HepG2 (cell line): ENCODE measurements around the gene MYL12B. TPM values are rescaled to one million over a fixed set of nuclear protein-coding genes. Genes with fewer than 3 reads are reported as not detected.
A peak's percentile ranks its signal among the peaks of the same experiment; 100 is the strongest.

Experiments used
- ATAC-seq: fragments of 200-7000 bp; cut with Tn5 transposase; 3 replicates; pipeline ENCODE4 v1.9.1; 2020; ENCODE audit warnings: mild to moderate bottlenecking, moderate library complexity
- BruUV-seq: library from RNA; stranded (reverse); fragments of 400-500 nt; replicated peaks from 2 replicates; lab custom pipeline; 2021; lab: Mats Ljungman, UMichigan
- CTCF ChIA-PET: fragments of 300-600 bp; formaldehyde crosslinking; extraction: SDS; loops from one replicate; lab custom pipeline; 2021; ENCODE audit warnings: low total read pairs, inconsistent platforms, low intra/inter-chr PET ratio; lab: Yijun Ruan, JAX
- POLR2A ChIA-PET: fragments of 350-600 bp; sonication (Branson Sonifier 250); formaldehyde crosslinking; loops from one replicate; lab custom pipeline; 2020; ENCODE audit warnings: antibody characterized with exemption, inconsistent platforms; lab: Yijun Ruan, JAX
- DNase-seq: peaks from one replicate; pipeline ENCODE4 v3.0.0-alpha.2; 2015; ENCODE audit warnings: low spot score
- FAIRE-seq: peaks from 3 replicates; lab custom pipeline; 2011; peaks lifted over from hg19 to GRCh38; lab: Jason Lieb, UNC
- H2AFZ ChIP-seq: one replicate; pipeline ENCODE4 v1.6.1; 2011; ENCODE audit warnings: low read length, inconsistent platforms
- H3K27ac ChIP-seq: fragments of 300-600 bp; 3 replicates; pipeline ENCODE4 v1.8.0; 2011; ENCODE audit warnings: mixed run types, mild to moderate bottlenecking, mixed read lengths, low read length, inconsistent platforms; ENCODE audit not compliant: insufficient read depth; ENCODE audit errors: extremely low read length
- H3K27me3 ChIP-seq, 2 experiments: fragments of 200-600 bp in 1 of 2; 2 replicates in 1 of 2; 3 replicates in 1 of 2; pipeline versions ENCODE4 v1.6.0 to v1.8.0; 2011; ENCODE audit warnings: low read length in 2 of 2, mild to moderate bottlenecking in 2 of 2, moderate library complexity in 2 of 2, inconsistent platforms in 1 of 2; ENCODE audit not compliant: insufficient read depth in 2 of 2, control insufficient read depth in 1 of 2
- H3K36me3 ChIP-seq, 2 experiments: fragments of 200-600 bp in 1 of 2; replicated peaks in 1 of 2; 2 replicates in 1 of 2; 3 replicates in 1 of 2; pipeline versions ENCODE4 v1.5.1 to v1.8.0; 2011; ENCODE audit warnings: low read length in 2 of 2, inconsistent platforms in 1 of 2; ENCODE audit not compliant: insufficient read depth in 2 of 2, control insufficient read depth in 1 of 2
- H3K4me1 ChIP-seq: 2 replicates; pipeline ENCODE4 v1.5.1; 2012; ENCODE audit warnings: low read length, inconsistent platforms; ENCODE audit not compliant: insufficient read depth
- H3K4me2 ChIP-seq: 2 replicates; pipeline ENCODE4 v1.6.0; 2011; ENCODE audit warnings: low read depth, low read length, inconsistent platforms
- H3K4me3 ChIP-seq, 3 experiments: fragments of 200-600 bp in 1 of 3; sonication (generic), shearing (Covaris generic) in 1 of 3; replicated peaks in 1 of 3; 2 replicates each; pipeline ENCODE4 v1.5.1; 2011 to 2016; ENCODE audit warnings: low read length in 3 of 3, inconsistent platforms in 2 of 3, low read depth in 2 of 3, mild to moderate bottlenecking in 2 of 3, control low read depth in 1 of 3, mixed read lengths in 1 of 3; ENCODE audit not compliant: insufficient read depth in 1 of 3
- H3K79me2 ChIP-seq: one replicate; pipeline ENCODE4 v1.6.1; 2011; ENCODE audit warnings: low read length, inconsistent platforms; ENCODE audit not compliant: insufficient read depth
- H3K9ac ChIP-seq: 2 replicates; pipeline ENCODE4 v1.6.0; 2011; ENCODE audit warnings: mild to moderate bottlenecking, low read depth, low read length, inconsistent platforms; ENCODE audit not compliant: insufficient read depth
- H3K9me3 ChIP-seq: 2 replicates; pipeline ENCODE4 v1.5.1; 2012; ENCODE audit warnings: mild to moderate bottlenecking, low read length
- H4K20me1 ChIP-seq: 2 replicates; pipeline ENCODE4 v1.6.0; 2011; ENCODE audit warnings: inconsistent platforms, mild to moderate bottlenecking, low read length, moderate library complexity; ENCODE audit not compliant: insufficient read depth
- HHEX ChIP-seq: IDR thresholded peaks from 2 replicates; pipeline ENCODE4 v1.6.1; 2016; ENCODE audit warnings: control low read depth
- MED8 ChIP-seq: sonication (generic); formaldehyde crosslinking; IDR thresholded peaks from 2 replicates; pipeline ENCODE4 v1.8.1; 2023; ENCODE audit warnings: mild to moderate bottlenecking, missing genetic modification reagents; ENCODE audit not compliant: insufficient replicate concordance
- MYC ChIP-seq: sonication (generic); formaldehyde crosslinking; IDR thresholded peaks from 2 replicates; pipeline ENCODE4 v1.9.0; 2021; ENCODE audit warnings: missing genetic modification reagents, borderline replicate concordance
- NCOR1 ChIP-seq: fragments of 200-600 bp; sonication (generic); IDR thresholded peaks from 2 replicates; pipeline ENCODE4 v1.7.0; 2017; ENCODE audit warnings: antibody characterized with exemption, low read length, borderline replicate concordance
- NFAT5 ChIP-seq: sonication (generic); formaldehyde crosslinking; IDR thresholded peaks from 2 replicates; pipeline ENCODE4 v1.4.0; 2020; ENCODE audit warnings: missing genetic modification reagents
- TCF7 ChIP-seq: sonication (generic); IDR thresholded peaks from 2 replicates; pipeline ENCODE4 v1.6.1; 2016; ENCODE audit warnings: antibody characterized with exemption, low read depth
- TP53 ChIP-seq: sonication (generic); formaldehyde crosslinking; conservative IDR thresholded peaks from 2 replicates; pipeline ENCODE4 v1.4.0; 2020; ENCODE audit warnings: missing genetic modification reagents
- XBP1 ChIP-seq: sonication (generic); formaldehyde crosslinking; IDR thresholded peaks from 2 replicates; pipeline ENCODE4 v1.5.0; 2020; ENCODE audit warnings: missing genetic modification reagents
- ZKSCAN5 ChIP-seq: sonication (generic); formaldehyde crosslinking; IDR thresholded peaks from 2 replicates; pipeline ENCODE4 v1.5.1; 2020; ENCODE audit warnings: mild to moderate bottlenecking, missing genetic modification reagents
- ZNF232 ChIP-seq: sonication (generic); formaldehyde crosslinking; IDR thresholded peaks from 2 replicates; pipeline ENCODE4 v1.4.0; 2020; ENCODE audit warnings: missing genetic modification reagents, borderline replicate concordance
- ZNF367 ChIP-seq: sonication (generic); formaldehyde crosslinking; IDR thresholded peaks from 2 replicates; pipeline ENCODE4 v1.4.0; 2020; ENCODE audit warnings: missing genetic modification reagents, borderline replicate concordance
- ZNF543 ChIP-seq: sonication (generic); formaldehyde crosslinking; IDR thresholded peaks from 2 replicates; pipeline ENCODE4 v1.4.0; 2020; ENCODE audit warnings: mild to moderate bottlenecking, missing genetic modification reagents
- ZNF781 ChIP-seq: sonication (generic); formaldehyde crosslinking; IDR thresholded peaks from 2 replicates; pipeline ENCODE4 v1.5.1; 2020; ENCODE audit warnings: borderline replicate concordance, mild to moderate bottlenecking, missing genetic modification reagents; ENCODE audit errors: not compliant biosample characterization
- WGBS: methylation state at CpG from one replicate; pipeline ENCODE4 v1.1.6; 2017; ENCODE audit warnings: low lambda C conversion rate; 5-methylcytosine and 5-hydroxymethylcytosine counted together
- in situ Hi-C: cut with HindIII; loops from 2 replicates; pipeline ENCODE4 v1.10.0; 2017; ENCODE audit warnings: low pct_unique_long_range_greater_than_20kb; ENCODE audit not compliant: extremely low pct_ligation_motif_present
- intact Hi-C: fragments of 100-400 bp; cut with micrococcal nuclease; formaldehyde crosslinking; loops from one replicate; pipeline ENCODE4 v1.10.0; 2022; ENCODE audit not compliant: unreplicated experiment
- polyA plus RNA-seq, 8 experiments: library from polyadenylated mRNA; depleted of rRNA in 3 of 8; stranded (reverse) in 7 of 8; unstranded in 1 of 8; fragments of >200 nt; fragmentation: Illumina TruSeq in 4 of 8; extraction: Trizol in 4 of 8; gene quantifications; 2 replicates each; pipeline versions ENCODE4 v1.2.1 to v1.2.3, GENCODE V29; 2011 to 2016; ENCODE audit warnings: low read depth in 4 of 8, missing spikeins in 1 of 8, mixed read lengths in 1 of 8; ENCODE audit not compliant: insufficient read depth in 1 of 8
- total RNA-seq, 5 experiments: library from RNA; depleted of rRNA; stranded (reverse); fragments of >200 nt; fragmentation: Illumina TruSeq; extraction: Trizol; gene quantifications; 2 replicates each; pipeline ENCODE4 v1.2.3, GENCODE V29; 2016; ENCODE audit warnings: low read depth in 1 of 5
- TF ChIP-seq, protein P1 (sequence below): IDR thresholded peaks from 2 replicates; pipeline ENCODE4 v1.6.1; 2016; ENCODE audit warnings: missing biosample characterization, missing genetic modification reagents, low read depth
- TF ChIP-seq, protein P2 (sequence below): sonication (generic); formaldehyde crosslinking; IDR thresholded peaks from 2 replicates; pipeline ENCODE4 v1.9.0; 2021; ENCODE audit warnings: missing genetic modification reagents, borderline replicate concordance

The MYL12B gene
- total and polyA plus RNA-seq, 2 of the 13 experiments (the other 11 are each of a cell fraction or from before 2014, with no cell fraction given) = 265 to 340 TPM

DNA sequence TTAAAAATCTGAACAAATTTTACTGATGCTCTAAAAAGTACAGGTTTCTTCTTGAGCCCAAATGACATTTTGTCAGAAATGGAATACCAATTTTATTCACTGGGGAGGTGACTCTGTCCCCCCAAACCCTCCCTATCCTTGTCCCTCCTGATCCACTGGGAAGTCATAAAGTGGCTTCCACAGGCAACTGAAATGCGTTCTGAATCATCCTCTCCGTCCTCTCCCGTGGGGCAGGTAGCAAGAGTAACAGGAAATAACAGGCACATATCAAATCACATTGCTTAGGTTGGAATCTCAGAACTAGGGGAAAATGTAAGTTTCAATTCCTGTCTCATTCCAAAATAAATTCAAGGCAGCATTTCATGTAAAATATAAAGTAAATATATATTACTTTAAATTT, 44.5 kb downstream of the MYL12B start (continued):
- TF ChIP-seq ZNF232 (CRISPR knock-in tag) (no peak), NCOR1 (no peak), ZNF367 (CRISPR knock-in tag) (no peak)
- TF ChIP-seq, all 625 proteins: peak for 0

GRCh38 chr18:3313685-3314084, 51.8 kb downstream of the MYL12B start:
- Histone ChIP-seq H3K36me3 (no peaks in the 10 kb centered on the region), H3K27ac (no peak overlapping the region), H4K20me1 (no peaks in the 10 kb centered on the region), H3K4me1 (0 out of 2 replicates have a peak, but pooled peaks cover 8% of the 10 kb centered on the region), H3K27me3 (no peaks in the 10 kb centered on the region; a peak in 1 of 5 replicates), H3K9me3 (no peaks in the 10 kb centered on the region), H3K4me2 (no peak overlapping the region), H3K4me3 (no peak overlapping the region), H2AFZ (no peak overlapping the region), H3K9ac (no peak overlapping the region), H3K79me2 (no peaks in the 10 kb centered on the region)
- POLR2A ChIA-PET = interaction anchor here (2.3 kb wide), 1 partner anchor 16 kb away, joined by 5 read pairs; no protein-coding TSS in a partner anchor
- BruUV-seq = no TSS peak
- ATAC-seq = no peak
- intact Hi-C loops = no loop called here
- FAIRE-seq = no peak
- CTCF ChIA-PET = no interaction called here
- peak; percentile 3 for DNase-seq
- 15% methylated on average over 4 of the region's 4 CpGs for WGBS
- in situ Hi-C loops = no loop called here
- no peak for TF ChIP-seq XBP1 (CRISPR knock-in tag)
- TF ChIP-seq MYC (CRISPR knock-in tag) = no peak
- TF ChIP-seq, protein P1, sequence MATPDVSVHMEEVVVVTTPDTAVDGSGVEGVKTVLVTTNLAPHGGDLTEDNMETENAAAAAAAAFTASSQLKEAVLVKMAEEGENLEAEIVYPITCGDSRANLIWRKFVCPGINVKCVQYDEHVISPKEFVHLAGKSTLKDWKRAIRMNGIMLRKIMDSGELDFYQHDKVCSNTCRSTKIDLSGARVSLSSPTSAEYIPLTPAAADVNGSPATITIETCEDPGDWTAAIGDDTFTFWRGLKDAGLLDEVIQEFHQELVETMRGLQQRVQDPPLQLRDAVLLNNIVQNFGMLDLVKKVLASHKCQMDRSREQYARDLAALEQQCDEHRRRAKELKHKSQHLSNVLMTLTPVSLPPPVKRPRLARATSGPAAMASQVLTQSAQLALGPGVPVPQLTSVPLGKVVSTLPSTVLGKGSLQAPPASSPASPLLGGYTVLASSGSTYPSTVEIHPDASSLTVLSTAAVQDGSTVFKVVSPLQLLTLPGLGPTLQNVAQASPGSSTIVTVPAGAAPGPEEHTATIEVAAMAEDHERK = no peak
- no peak for TF ChIP-seq ZNF543 (CRISPR knock-in tag)
- no peak for TF ChIP-seq ZKSCAN5 (CRISPR knock-in tag)
- TF ChIP-seq TP53 (CRISPR knock-in tag) = no peak
- TF ChIP-seq TCF7 = no peak
- TF ChIP-seq MED8 (CRISPR knock-in tag) = no peak
- no peak for TF ChIP-seq NFAT5 (CRISPR knock-in tag)
- TF ChIP-seq ZNF781 (CRISPR knock-in tag) = no peak
- TF ChIP-seq, protein P2, sequence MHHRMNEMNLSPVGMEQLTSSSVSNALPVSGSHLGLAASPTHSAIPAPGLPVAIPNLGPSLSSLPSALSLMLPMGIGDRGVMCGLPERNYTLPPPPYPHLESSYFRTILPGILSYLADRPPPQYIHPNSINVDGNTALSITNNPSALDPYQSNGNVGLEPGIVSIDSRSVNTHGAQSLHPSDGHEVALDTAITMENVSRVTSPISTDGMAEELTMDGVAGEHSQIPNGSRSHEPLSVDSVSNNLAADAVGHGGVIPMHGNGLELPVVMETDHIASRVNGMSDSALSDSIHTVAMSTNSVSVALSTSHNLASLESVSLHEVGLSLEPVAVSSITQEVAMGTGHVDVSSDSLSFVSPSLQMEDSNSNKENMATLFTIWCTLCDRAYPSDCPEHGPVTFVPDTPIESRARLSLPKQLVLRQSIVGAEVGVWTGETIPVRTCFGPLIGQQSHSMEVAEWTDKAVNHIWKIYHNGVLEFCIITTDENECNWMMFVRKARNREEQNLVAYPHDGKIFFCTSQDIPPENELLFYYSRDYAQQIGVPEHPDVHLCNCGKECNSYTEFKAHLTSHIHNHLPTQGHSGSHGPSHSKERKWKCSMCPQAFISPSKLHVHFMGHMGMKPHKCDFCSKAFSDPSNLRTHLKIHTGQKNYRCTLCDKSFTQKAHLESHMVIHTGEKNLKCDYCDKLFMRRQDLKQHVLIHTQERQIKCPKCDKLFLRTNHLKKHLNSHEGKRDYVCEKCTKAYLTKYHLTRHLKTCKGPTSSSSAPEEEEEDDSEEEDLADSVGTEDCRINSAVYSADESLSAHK (CRISPR knock-in tag) = no peak
- no peak for TF ChIP-seq HHEX (CRISPR knock-in tag)
